SK-N-SH treated with all-trans-retinoic acid at 6 μM for 48 hours (cell line): ENCODE results near the gene NPAS1.

Experiments
- ARNTL ChIP-seq: fragments of 450-650 bp; formaldehyde crosslinking; IDR thresholded peaks from 2 replicates; pipeline ENCODE4 v1.5.0; 2020; ENCODE audit warnings: low read depth, mild to moderate bottlenecking, moderate library complexity, borderline replicate concordance
- CREB5 ChIP-seq: fragments of 250-450 bp; sonication (Bioruptor Pico); IDR thresholded peaks from 2 replicates; pipeline ENCODE4 v1.5.1; 2020; ENCODE audit warnings: low read depth, mild to moderate bottlenecking, moderate library complexity
- CSRNP3 ChIP-seq: fragments of 250-450 bp; sonication (Bioruptor Pico); IDR thresholded peaks from 2 replicates; pipeline ENCODE4 v1.5.1; 2021; ENCODE audit warnings: mild to moderate bottlenecking, moderate library complexity
- OSR1 ChIP-seq: fragments of 250-450 bp; sonication (Bioruptor Pico); IDR thresholded peaks from 2 replicates; pipeline ENCODE4 v1.8.0; 2022; ENCODE audit warnings: moderate library complexity, mild to moderate bottlenecking, inconsistent platforms
- PPARA ChIP-seq: fragments of 250-450 bp; sonication (Bioruptor Pico); IDR thresholded peaks from 2 replicates; pipeline ENCODE4 v1.5.0; 2020; ENCODE audit warnings: mild to moderate bottlenecking, borderline replicate concordance
- SNAI2 ChIP-seq: fragments of 250-450 bp; sonication (Bioruptor Pico); IDR thresholded peaks from 2 replicates; pipeline ENCODE4 v1.5.0; 2020; ENCODE audit warnings: mild to moderate bottlenecking, moderate library complexity
- TOX ChIP-seq: fragments of 250-450 bp; sonication (Bioruptor Pico); IDR thresholded peaks from 2 replicates; pipeline ENCODE4 v1.8.0; 2021; ENCODE audit warnings: mild to moderate bottlenecking, moderate library complexity, borderline replicate concordance
- ZC3H10 ChIP-seq: fragments of 250-450 bp; sonication (Bioruptor Pico); IDR thresholded peaks from 2 replicates; pipeline ENCODE4 v1.5.1; 2021; ENCODE audit warnings: mild to moderate bottlenecking, moderate library complexity
- TF ChIP-seq, protein P1 (sequence below): fragments of 250-450 bp; sonication (Bioruptor Pico); IDR thresholded peaks from 2 replicates; pipeline ENCODE4 v1.8.0; 2020; ENCODE audit warnings: mild to moderate bottlenecking, moderate library complexity, borderline replicate concordance

GRCh38 chr19:47012617-47013016 lies 7.0 kb upstream of the NPAS1 start:
- TF ChIP-seq PPARA (CRISPR knock-in tag) (no peak), CSRNP3 (CRISPR knock-in tag) (no peak), TOX (CRISPR knock-in tag) (no peak), ZC3H10 (CRISPR knock-in tag) (no peak), OSR1 (CRISPR knock-in tag) (no peak), SNAI2 (CRISPR knock-in tag) (no peak), ARNTL (CRISPR knock-in tag) (no peak), CREB5 (no peak)
- TF ChIP-seq, protein P1, sequence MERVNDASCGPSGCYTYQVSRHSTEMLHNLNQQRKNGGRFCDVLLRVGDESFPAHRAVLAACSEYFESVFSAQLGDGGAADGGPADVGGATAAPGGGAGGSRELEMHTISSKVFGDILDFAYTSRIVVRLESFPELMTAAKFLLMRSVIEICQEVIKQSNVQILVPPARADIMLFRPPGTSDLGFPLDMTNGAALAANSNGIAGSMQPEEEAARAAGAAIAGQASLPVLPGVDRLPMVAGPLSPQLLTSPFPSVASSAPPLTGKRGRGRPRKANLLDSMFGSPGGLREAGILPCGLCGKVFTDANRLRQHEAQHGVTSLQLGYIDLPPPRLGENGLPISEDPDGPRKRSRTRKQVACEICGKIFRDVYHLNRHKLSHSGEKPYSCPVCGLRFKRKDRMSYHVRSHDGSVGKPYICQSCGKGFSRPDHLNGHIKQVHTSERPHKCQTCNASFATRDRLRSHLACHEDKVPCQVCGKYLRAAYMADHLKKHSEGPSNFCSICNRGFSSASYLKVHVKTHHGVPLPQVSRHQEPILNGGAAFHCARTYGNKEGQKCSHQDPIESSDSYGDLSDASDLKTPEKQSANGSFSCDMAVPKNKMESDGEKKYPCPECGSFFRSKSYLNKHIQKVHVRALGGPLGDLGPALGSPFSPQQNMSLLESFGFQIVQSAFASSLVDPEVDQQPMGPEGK (CRISPR knock-in tag) = no peak
